Subcutaneous abdominal adipose tissue (tissue), 5 donors: ENCODE data around the gene NGFR.
"Not testable (repeated sequence)": the region's sequence is repeated elsewhere in the genome, so short reads cannot be mapped to it uniquely, and the experiment has no call there.

Experiments used
- H3K27ac ChIP-seq: one replicate; pipeline ENCODE4 v1.7.0; 2013; ENCODE audit warnings: low read depth, mild to moderate bottlenecking, inconsistent platforms, low read length, moderate library complexity
- H3K27me3 ChIP-seq, 5 donors: one replicate each; pipeline ENCODE4 v1.7.0; 2013; ENCODE audit warnings: low read length in 5 of 5, inconsistent platforms in 1 of 5; ENCODE audit not compliant: control insufficient read depth in 5 of 5, insufficient read depth in 4 of 5
- H3K36me3 ChIP-seq, 5 donors: one replicate each; pipeline ENCODE4 v1.7.0; 2013; ENCODE audit warnings: low read length in 5 of 5; ENCODE audit not compliant: control insufficient read depth in 5 of 5, insufficient read depth in 5 of 5
- H3K4me1 ChIP-seq, 5 donors: one replicate each; pipeline ENCODE4 v1.7.0; 2013; ENCODE audit warnings: low read length in 5 of 5, mild to moderate bottlenecking in 3 of 5, moderate library complexity in 1 of 5; ENCODE audit not compliant: control insufficient read depth in 5 of 5, insufficient read depth in 5 of 5
- H3K4me3 ChIP-seq, 5 donors: one replicate each; pipeline ENCODE4 v1.7.0; 2013; ENCODE audit warnings: low read length in 5 of 5, low read depth in 1 of 5
- H3K9ac ChIP-seq, 5 donors: one replicate each; pipeline ENCODE4 v1.7.0; 2013; ENCODE audit warnings: low read length in 5 of 5, mild to moderate bottlenecking in 4 of 5, moderate library complexity in 3 of 5
- H3K9me3 ChIP-seq, 5 donors: one replicate each; pipeline ENCODE4 v1.7.0; 2013; ENCODE audit warnings: low read length in 5 of 5; ENCODE audit not compliant: control insufficient read depth in 5 of 5
- donor health status: healthy.
- donor health status: healthy.
- donor health status: healthy.
- donor health status: healthy.
- donor health status: healthy.

Gene NGFR

DNA sequence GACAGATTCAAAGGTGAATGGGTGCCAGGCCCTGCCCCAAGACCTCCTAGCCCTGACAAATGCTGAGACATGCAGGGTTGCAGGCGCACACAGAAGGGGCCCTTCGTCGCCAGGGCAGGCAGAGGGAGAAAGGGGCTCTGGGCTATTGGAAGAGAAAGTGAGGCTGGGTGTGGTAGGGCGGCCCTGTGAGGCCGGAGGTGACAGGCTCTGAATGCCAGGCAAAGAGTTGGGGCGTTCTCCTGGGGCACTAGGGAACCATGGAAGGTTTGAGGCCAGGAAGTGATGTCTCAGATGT lies 54.2 kb downstream of the NGFR start:
- H3K9me3 ChIP-seq, result no peaks in the 10 kb centered on the region
- H3K4me1 ChIP-seq, result peaks cover 0 to 9% (median 5%) of the 10 kb centered on the region in 5 donors
- peaks cover 0 to 17% (median 12%) of the 10 kb centered on the region in 5 donors for H3K27me3 ChIP-seq
- H3K9ac ChIP-seq, result no peak overlapping the region
- no peak overlapping the region for H3K27ac ChIP-seq
- H3K4me3 ChIP-seq, result no peak overlapping the region
- H3K36me3 ChIP-seq, result no peaks in the 10 kb centered on the region

DNA sequence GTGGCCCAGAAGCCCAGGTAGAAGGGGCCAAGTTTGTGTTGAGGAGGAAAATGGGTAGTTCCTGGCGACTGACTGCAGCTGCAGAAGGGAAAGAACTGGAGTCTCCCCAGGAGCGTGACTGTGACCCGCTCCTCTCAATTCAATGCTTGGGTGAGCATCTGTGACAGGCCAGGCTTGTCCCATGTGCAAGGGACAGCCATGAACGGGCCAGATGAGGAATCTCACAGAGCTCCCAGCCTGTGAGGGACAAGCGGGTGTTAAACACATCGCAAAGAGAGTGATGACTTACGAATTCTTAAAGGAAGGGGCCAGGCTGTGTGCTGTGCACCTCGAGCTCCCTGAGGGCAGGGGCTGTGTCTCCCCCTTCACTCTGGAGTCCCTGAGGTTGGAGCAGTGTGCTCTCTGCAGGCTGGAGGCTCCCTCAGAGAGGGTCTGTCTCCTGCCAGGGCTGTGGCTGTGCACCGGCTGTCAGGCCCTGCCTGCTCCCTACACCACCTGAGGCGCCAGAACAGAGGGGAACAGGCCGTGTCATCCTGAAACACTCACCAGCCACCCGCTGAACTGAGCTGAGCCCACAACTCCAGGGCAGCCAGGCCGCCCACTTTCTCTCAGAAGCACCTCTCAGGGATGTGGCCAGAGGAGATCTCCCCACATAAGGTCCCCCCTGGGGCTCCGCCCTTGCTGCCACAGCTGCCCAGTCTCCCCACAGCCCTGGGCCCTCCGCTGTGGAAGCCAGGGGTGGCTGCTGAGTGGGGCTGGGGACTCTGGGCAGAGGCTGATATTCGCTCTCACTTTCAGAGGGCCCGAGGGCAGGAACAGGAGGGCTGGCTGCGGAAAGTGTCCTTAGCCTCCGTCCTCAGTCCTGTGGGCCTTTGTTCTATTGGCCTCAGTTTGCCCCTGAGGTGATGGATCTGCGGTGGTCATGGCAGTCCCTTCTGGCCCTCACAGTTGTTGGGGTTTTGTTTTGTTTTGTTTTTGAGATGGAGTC lies 54.9 kb downstream of the NGFR start:
- Histone ChIP-seq H3K9ac (no peak overlapping the region), H3K36me3 (no peaks in the 10 kb centered on the region), H3K4me1 (peaks cover 0 to 9% (median 5%) of the 10 kb centered on the region in 5 donors), H3K27ac (no peak overlapping the region), H3K4me3 (no peak overlapping the region), H3K27me3 (peaks cover 0 to 17% (median 12%) of the 10 kb centered on the region in 5 donors), H3K9me3 (no peaks in the 10 kb centered on the region)

- H3K4me1 ChIP-seq, H3K9ac ChIP-seq, H3K27ac ChIP-seq, H3K36me3 ChIP-seq, H3K4me3 ChIP-seq, H3K9me3 ChIP-seq: not testable (repeated sequence)
- H3K27me3 ChIP-seq, result peaks cover 0 to 17% (median 12%) of the 10 kb centered on the region in 5 donors
Measured at GRCh38 chr17:49550764-49551163, 55.7 kb downstream of the NGFR start.

- Histone ChIP-seq H3K36me3 (no peaks in the 10 kb centered on the region), H3K9ac (no peak overlapping the region), H3K9me3 (no peaks in the 10 kb centered on the region), H3K27ac (no peak overlapping the region), H3K4me1 (peaks cover 0 to 14% (median 10%) of the 10 kb centered on the region in 5 donors), H3K27me3 (peaks cover 0 to 15% (median 10%) of the 10 kb centered on the region in 5 donors), H3K4me3 (no peak overlapping the region)
Measured at GRCh38 chr17:49551221-49552069, 56.4 kb downstream of the NGFR start.

- Histone ChIP-seq H3K27me3 (peaks cover 0 to 13% (median 10%) of the 10 kb centered on the region in 5 donors), H3K4me1 (peaks cover 0 to 15% (median 11%) of the 10 kb centered on the region in 5 donors), H3K9me3 (no peaks in the 10 kb centered on the region), H3K36me3 (no peaks in the 10 kb centered on the region), H3K27ac (no peak overlapping the region), H3K9ac (no peak overlapping the region), H3K4me3 (no peak overlapping the region)
Measured at GRCh38 chr17:49552070-49552751, 57.1 kb downstream of the NGFR start.

- H3K9me3 ChIP-seq, result no peaks in the 10 kb centered on the region
- H3K36me3 ChIP-seq, result no peaks in the 10 kb centered on the region
- H3K4me3 ChIP-seq, result no peak overlapping the region
- no peak overlapping the region for H3K9ac ChIP-seq
- peaks cover 0 to 6% (median 5%) of the 10 kb centered on the region in 5 donors for H3K4me1 ChIP-seq
- peaks cover 0 to 14% (median 8%) of the 10 kb centered on the region in 5 donors for H3K27me3 ChIP-seq
- H3K27ac ChIP-seq, result no peak overlapping the region
Measured at GRCh38 chr17:49553676-49554335, 58.7 kb downstream of the NGFR start.

GRCh38 chr17:49554694-49555494 lies 59.8 kb downstream of the NGFR start:
- Histone ChIP-seq H3K9ac (no peak overlapping the region), H3K4me3 (no peak overlapping the region), H3K27ac (no peak overlapping the region), H3K4me1 (peaks cover 0 to 6% (median 5%) of the 10 kb centered on the region in 5 donors), H3K9me3 (no peaks in the 10 kb centered on the region), H3K36me3 (no peaks in the 10 kb centered on the region), H3K27me3 (peaks cover 0 to 14% (median 8%) of the 10 kb centered on the region in 5 donors)

DNA sequence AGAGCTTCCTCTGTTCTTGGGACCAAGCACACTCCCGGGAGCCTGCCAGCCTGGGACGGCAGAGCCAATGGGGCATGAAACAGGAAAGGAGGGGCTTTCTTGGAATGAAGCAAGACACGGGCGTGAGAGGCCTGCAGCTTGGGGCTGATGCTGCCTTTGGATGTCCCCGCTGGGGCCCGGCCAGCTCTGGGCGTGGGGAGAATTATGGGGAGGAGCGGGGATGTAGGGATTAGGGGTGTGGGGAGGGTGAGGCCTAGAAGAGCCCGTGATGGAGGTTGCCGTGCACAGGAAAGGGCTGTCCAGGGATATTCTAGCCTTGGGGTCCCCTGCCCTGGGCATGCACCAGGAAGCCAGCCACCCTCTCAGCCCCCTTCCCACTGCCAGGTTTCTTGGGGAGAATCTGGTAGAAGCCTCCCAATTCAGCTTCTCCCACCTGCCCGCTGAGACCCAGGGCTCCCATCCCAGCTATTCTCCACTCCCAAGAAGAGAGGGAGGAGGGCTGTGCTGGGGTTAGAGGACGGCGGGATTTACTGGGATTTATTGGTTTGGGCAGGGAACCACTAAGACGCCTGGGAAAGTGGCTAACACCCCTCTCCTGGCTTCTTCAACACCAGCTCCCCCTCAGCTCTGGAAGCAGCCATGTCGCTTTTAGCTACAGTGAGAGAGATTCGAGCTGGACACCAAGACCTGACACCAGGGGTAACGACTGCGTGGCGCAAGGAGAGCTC lies 60.6 kb downstream of the NGFR start:
- Histone ChIP-seq H3K9me3 (no peaks in the 10 kb centered on the region), H3K9ac (peak overlapping the region in 2 of 5 donors; percentile 30 to 37), H3K4me3 (peak overlapping the region in 1 of 5 donors; percentile 14), H3K36me3 (no peaks in the 10 kb centered on the region), H3K4me1 (peaks cover 0 to 6% (median 5%) of the 10 kb centered on the region in 5 donors), H3K27me3 (peaks cover 0 to 12% (median 8%) of the 10 kb centered on the region in 5 donors), H3K27ac (no peak overlapping the region)
